GM15510 (cell line): ENCODE results near the gene NUP42.

Experiments used
- POLR2A ChIP-seq: IDR thresholded peaks from 3 replicates; pipeline ENCODE4 v1.6.1; 2011; ENCODE audit warnings: borderline replicate concordance; ENCODE audit not compliant: insufficient read length; ENCODE audit errors: extremely low read depth

NUP42 gene

DNA sequence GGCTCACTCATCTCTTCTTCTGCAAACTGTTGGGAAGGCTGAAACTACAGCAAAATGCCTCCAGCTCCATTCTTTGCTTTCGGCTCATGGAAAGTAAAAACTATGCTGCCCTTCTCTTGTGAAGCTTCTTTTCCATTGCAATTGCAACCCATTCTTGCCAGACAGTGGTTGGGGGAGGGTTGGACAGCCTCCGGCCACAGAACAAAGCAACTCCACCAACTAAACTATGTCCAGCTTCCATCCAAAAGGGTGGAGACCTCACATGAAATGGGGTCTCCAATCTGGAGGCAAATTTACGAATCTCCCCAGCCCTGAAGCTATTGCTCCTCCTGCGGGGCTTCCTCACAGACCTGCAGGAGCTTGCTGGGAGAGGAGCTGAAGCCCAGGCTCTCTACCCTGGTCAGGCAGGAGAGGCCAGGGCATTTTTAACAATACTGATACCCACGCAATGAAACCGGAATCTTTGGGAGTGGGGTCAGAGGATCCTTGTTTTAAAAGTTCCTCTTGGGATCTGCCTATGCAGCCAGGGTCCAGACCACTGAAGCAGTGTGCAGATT is 65.3 kb downstream of the NUP42 start:
- TF ChIP-seq POLR2A, result no peak

DNA sequence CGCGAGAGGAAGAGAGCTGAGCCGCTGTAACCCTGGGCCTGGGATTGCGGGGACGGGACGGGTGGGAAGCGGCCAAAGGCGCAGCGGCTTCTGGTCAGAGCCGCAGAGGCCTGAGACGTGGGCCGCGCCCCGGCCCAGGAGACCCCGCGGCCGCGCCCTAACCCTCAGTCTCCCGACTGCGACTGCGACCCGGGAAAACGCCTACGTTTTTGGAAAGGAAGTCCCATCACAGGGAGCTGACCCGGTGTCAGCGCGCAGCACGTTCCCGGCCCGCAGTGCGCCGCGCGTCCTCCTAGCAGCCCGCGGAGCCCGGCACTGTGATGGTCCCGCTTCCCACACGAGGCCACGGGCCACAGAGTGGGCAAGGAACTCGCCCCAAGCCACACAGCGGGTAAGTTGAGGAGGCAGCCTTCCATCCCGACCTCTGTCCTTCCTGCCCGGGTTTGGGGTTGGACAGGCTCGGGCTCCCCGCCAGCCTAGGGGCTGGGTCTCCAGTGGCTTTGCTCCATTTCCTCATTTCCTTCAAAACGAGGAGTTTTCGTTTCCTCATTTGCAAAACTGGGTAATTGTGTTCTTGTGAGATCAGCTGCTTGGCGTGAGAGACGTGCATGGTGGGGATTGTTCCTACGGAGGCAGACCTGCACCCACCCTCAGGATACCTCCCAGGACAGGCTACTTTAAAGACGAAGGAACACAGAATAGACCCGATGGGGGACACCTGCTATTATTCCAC is 65.9 kb downstream of the NUP42 start:
- TF ChIP-seq POLR2A, result no peak

GRCh38 chr7:23249486-23249885 is 67.6 kb downstream of the NUP42 start:
- TF ChIP-seq POLR2A, result no peak
